Ascending aorta (tissue), 2 donors: ENCODE data around the gene DOCK2. TPM values are rescaled to one million over a fixed set of nuclear protein-coding genes. Genes with fewer than 3 reads are reported as not detected.
"Not testable (repeated sequence)": the region's sequence is repeated elsewhere in the genome, so short reads cannot be mapped to it uniquely, and the experiment has no call there.

Source experiments
- DNase-seq, 2 donors: peaks; one replicate each; pipeline ENCODE4 v3.0.0-alpha.2; 2019; ENCODE audit warnings: low spot score in 2 of 2
- H3K27ac ChIP-seq, 2 donors: fragments of 200-600 bp; sonication (generic); one replicate each; pipeline ENCODE4 v1.5.1; 2016 to 2017; ENCODE audit warnings: mild to moderate bottlenecking in 1 of 2
- H3K27me3 ChIP-seq: fragments of 200-600 bp; sonication (generic); one replicate; pipeline ENCODE4 v1.5.1; 2017
- H3K36me3 ChIP-seq, 2 donors: fragments of 200-600 bp; sonication (generic); one replicate each; pipeline ENCODE4 v1.5.1; 2016
- H3K4me1 ChIP-seq, 2 donors: fragments of 200-600 bp; sonication (generic); one replicate each; pipeline ENCODE4 v1.5.1; 2016 to 2017; ENCODE audit warnings: mild to moderate bottlenecking in 1 of 2
- H3K4me3 ChIP-seq, 2 donors: fragments of 200-600 bp; sonication (generic); one replicate each; pipeline ENCODE4 v1.5.1; 2016 to 2017; ENCODE audit warnings: mild to moderate bottlenecking in 1 of 2
- H3K9me3 ChIP-seq, 2 donors: fragments of 200-600 bp; sonication (generic); one replicate each; pipeline ENCODE4 v1.5.1; 2016
- intact Hi-C: fragments of 100-400 bp; cut with DNase I; formaldehyde crosslinking; loops from one replicate; pipeline ENCODE4 v1.15.1; 2023
- total RNA-seq: library from RNA; depleted of rRNA; stranded (reverse); fragments of >200 nt; gene quantifications from one replicate; pipeline ENCODE4 v1.1.0, GENCODE V29; 2016
- TF ChIP-seq, protein P1 (sequence below), 3 experiments: fragments of 200-600 bp in 2 of 3; fragments of 450-650 bp in 1 of 3; sonication (generic) in 2 of 3; IDR thresholded peaks; one replicate each; pipeline ENCODE4 v1.5.1; 2016 to 2019; ENCODE audit warnings: antibody characterized with exemption in 3 of 3, mild to moderate bottlenecking in 1 of 3, moderate library complexity in 1 of 3

DOCK2 gene
- total RNA-seq, 1 donor from 2014 or later, result 33.1 TPM

DNA sequence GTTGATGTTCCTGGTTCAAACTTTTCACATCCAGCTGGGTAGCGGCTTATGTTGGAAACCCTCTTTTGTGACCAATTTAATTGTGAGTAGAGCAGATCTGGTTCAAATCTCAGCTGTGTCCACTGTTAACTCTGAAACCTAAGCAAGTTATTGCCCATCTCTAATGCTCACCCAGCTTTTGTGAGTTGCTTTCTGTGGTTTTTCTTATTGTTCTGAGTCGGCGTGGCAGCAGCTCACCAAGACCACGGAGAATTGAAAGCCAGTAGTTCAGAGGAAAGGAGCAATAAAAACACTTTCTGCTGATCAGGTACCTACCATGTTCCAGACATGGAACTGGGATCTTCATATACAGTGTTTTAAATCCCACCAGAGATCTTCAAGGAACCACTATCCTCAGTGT lies 114.4 kb downstream of the DOCK2 start:
- no peaks in the 10 kb centered on the region for H3K27me3 ChIP-seq
- H3K36me3 ChIP-seq, result no peaks in the 10 kb centered on the region
- no peak overlapping the region for H3K27ac ChIP-seq
- no peak overlapping the region for H3K4me3 ChIP-seq
- DNase-seq, result no peak
- H3K4me1 ChIP-seq, result no peaks in the 10 kb centered on the region
- no peaks in the 10 kb centered on the region for H3K9me3 ChIP-seq
- TF ChIP-seq, protein P1, sequence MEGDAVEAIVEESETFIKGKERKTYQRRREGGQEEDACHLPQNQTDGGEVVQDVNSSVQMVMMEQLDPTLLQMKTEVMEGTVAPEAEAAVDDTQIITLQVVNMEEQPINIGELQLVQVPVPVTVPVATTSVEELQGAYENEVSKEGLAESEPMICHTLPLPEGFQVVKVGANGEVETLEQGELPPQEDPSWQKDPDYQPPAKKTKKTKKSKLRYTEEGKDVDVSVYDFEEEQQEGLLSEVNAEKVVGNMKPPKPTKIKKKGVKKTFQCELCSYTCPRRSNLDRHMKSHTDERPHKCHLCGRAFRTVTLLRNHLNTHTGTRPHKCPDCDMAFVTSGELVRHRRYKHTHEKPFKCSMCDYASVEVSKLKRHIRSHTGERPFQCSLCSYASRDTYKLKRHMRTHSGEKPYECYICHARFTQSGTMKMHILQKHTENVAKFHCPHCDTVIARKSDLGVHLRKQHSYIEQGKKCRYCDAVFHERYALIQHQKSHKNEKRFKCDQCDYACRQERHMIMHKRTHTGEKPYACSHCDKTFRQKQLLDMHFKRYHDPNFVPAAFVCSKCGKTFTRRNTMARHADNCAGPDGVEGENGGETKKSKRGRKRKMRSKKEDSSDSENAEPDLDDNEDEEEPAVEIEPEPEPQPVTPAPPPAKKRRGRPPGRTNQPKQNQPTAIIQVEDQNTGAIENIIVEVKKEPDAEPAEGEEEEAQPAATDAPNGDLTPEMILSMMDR (IDR thresholded peaks at IDR 0.05), result no peak
- intact Hi-C loops, result no loop called here

DNA sequence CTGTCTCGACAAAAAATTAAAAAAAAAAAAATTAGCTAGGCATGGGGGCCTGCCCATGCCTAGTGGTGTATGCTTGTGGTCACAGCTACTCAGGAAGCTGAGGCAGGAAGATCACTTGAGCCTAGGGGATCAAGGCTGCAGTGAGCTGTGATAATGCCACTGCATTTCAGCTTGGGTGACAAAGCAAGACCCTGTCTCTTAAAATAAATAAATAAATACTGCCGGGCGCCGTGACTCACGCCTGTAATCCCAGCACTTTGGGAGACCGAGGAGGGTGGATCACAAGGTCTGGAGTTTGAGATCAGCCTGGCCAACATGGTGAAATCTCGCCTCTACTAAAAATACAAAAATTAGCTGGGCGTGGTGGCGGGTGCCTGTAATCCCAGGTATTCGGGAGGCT lies 115.5 kb downstream of the DOCK2 start:
- intact Hi-C loops, H3K4me1 ChIP-seq, H3K9me3 ChIP-seq, H3K4me3 ChIP-seq, H3K36me3 ChIP-seq, H3K27ac ChIP-seq, H3K27me3 ChIP-seq, DNase-seq: not testable (repeated sequence)

DNA sequence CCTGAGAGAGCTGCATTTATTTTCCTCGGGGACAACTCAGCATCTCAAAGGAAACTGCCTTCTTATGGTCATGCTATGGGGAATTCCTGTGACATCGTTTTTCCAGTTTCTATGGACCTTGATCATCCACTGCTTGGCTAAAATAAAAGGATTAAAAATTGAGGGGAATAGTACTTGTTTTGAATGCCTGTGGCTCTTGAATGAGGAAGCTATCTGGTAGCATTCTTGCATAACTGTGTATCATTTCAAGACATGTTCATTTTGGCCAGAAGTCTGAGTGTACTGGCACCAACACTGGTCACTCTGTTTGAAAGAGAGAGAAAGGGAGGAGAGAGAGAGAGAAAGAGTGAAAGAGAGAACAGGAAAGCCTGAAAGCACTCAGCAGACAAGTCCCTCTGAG lies 116.7 kb downstream of the DOCK2 start:
- no peak for DNase-seq
- Histone ChIP-seq H3K4me1 (no peaks in the 10 kb centered on the region), H3K36me3 (no peaks in the 10 kb centered on the region), H3K4me3 (no peak overlapping the region), H3K9me3 (no peaks in the 10 kb centered on the region), H3K27ac (no peak overlapping the region), H3K27me3 (no peaks in the 10 kb centered on the region)
- TF ChIP-seq, protein P1 (IDR thresholded peaks at IDR 0.05), result no peak
- intact Hi-C loops, result no loop called here

DNA sequence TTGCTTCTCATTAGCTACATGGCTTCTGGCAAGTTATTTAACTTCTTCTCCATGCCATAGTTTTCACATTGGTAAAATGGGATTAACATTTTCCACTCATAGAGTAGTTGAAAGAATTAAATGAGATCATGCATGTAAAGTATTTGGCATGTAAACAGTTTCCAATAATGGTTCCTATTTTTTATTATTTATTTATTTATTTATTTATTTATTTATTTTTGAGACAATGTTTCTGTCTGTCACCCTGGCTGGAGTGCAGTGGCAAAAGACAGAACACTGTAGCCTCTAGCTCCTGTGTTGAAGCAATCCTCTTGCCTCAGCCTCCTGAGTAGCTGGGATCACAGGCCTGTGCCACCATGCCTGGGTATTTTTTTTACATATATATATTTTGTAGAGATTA lies 117.7 kb downstream of the DOCK2 start:
- H3K36me3 ChIP-seq, result no peaks in the 10 kb centered on the region
- no peaks in the 10 kb centered on the region for H3K27me3 ChIP-seq
- no peak for DNase-seq
- H3K9me3 ChIP-seq, result no peaks in the 10 kb centered on the region
- no peaks in the 10 kb centered on the region for H3K4me1 ChIP-seq
- H3K4me3 ChIP-seq, result no peak overlapping the region
- H3K27ac ChIP-seq, result no peak overlapping the region
- intact Hi-C loops, result no loop called here
- TF ChIP-seq, protein P1 (IDR thresholded peaks at IDR 0.05), result no peak

DNA sequence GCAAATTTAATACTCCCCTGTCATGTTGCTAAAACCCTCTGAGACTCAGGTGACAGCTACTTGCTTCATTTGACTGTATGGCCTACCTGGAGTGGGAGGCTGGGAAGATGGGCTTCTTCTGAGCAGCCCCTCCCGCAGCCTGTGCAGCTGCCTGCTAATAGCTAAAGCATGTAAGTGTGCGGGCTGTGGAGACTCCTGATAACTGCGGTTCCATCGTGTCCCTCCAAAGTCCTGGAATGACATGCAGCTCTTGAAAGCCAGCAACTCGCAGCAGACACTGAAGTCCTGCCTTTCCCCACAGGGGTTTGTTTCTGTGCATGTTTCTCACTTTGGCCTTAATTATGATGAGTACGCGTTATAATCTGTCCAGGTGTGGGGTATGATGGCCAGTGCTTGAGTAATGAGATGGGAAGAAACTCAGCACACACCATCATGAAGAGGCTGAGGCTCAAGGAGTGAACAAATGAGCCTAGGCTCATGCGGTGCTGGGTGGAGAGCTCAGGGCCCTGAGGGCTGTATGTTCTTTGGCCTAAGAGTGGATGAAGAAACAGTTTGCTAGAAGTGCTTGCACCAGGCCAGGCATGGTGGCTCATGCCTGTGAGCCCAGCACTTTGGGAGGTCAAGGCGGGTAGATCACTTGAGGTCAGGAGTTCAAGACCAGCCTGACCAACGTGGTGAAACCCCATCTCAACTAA lies 119.1 kb downstream of the DOCK2 start:
- intact Hi-C loops, result no loop called here
- no peak overlapping the region for H3K27ac ChIP-seq
- H3K4me3 ChIP-seq, result no peak overlapping the region
- no peak for DNase-seq
- no peaks in the 10 kb centered on the region for H3K4me1 ChIP-seq
- no peaks in the 10 kb centered on the region for H3K27me3 ChIP-seq
- TF ChIP-seq, protein P1 (IDR thresholded peaks at IDR 0.05), result no peak
- H3K9me3 ChIP-seq, result no peaks in the 10 kb centered on the region
- H3K36me3 ChIP-seq, result no peaks in the 10 kb centered on the region

DNA sequence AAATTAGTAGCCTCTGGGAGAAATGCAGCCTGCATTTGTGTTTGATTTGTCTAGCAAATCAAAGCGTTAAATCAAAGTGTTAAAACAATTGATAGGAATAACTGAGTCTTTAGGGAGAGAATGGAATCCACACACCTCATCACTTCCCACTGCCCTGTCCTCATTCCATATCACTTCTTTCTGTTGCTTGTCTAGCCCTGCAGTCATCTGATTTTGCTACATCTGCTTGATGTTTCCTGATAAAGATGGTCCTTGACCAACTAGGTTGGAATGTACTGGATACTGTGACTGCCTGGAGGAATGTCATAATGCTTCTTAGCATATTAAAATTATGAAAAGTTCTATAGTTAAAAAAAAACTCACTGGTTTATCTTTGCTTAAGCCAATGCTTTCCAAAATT lies 119.9 kb downstream of the DOCK2 start:
- no peak overlapping the region for H3K27ac ChIP-seq
- no peaks in the 10 kb centered on the region for H3K9me3 ChIP-seq
- no peaks in the 10 kb centered on the region for H3K27me3 ChIP-seq

More for the DNA sequence above, 119.9 kb downstream of the DOCK2 start:
- Histone ChIP-seq H3K4me1 (no peaks in the 10 kb centered on the region), H3K36me3 (no peaks in the 10 kb centered on the region), H3K4me3 (no peak overlapping the region)
- intact Hi-C loops, result no loop called here
- TF ChIP-seq, protein P1 (IDR thresholded peaks at IDR 0.05), result no peak
- DNase-seq, result no peak
